ENCODE measurements around the gene ZNF14. TPM values are rescaled to one million over a fixed set of nuclear protein-coding genes. Genes with fewer than 3 reads are reported as not detected.

The ZNF14 gene
- polyA plus RNA-seq, 2 of the 4 experiments (the other 2 are of a cell fraction) = 1.6 to 2.8 TPM

Small RNA genes within 50 kb of the gene (small RNA-seq; reads per million reads assigned to genes)
- gene AC011458.2 (0 reads per million in 6 experiments), gene AC011477.5 (0 reads per million in 6 experiments)

Other genes starting within 250 kb of the ZNF14 start
- 1.8 and 2.1 TPM in 2 replicates for gene TSSK6, start 217.6 kb downstream of the ZNF14 start, polyA plus RNA-seq (2011; rRNA removed)
- 0.89 to 1.4 TPM (median 1.1 TPM) in 3 replicates for gene TSSK6, start 217.6 kb downstream of the ZNF14 start, polyA plus RNA-seq (2017; fragmentation: RNase III; extraction: RNeasy Plus Mini Kit Qiagen cat#74134 plus additional on column Dnase treatment)
- 147 and 197 TPM in 2 replicates for gene NDUFA13, start 216.9 kb downstream of the ZNF14 start, polyA plus RNA-seq (2011; rRNA removed)
- 246 to 271 TPM (median 253 TPM) in 3 replicates for gene NDUFA13, start 216.9 kb downstream of the ZNF14 start, polyA plus RNA-seq (2017; fragmentation: RNase III; extraction: RNeasy Plus Mini Kit Qiagen cat#74134 plus additional on column Dnase treatment)
- 2.3 and 3.2 TPM in 2 replicates for gene YJEFN3, start 204.2 kb downstream of the ZNF14 start, polyA plus RNA-seq (2011; rRNA removed)
- 7.2 to 8.4 TPM (median 7.5 TPM) in 3 replicates for gene YJEFN3, start 204.2 kb downstream of the ZNF14 start, polyA plus RNA-seq (2017; fragmentation: RNase III; extraction: RNeasy Plus Mini Kit Qiagen cat#74134 plus additional on column Dnase treatment)
- gene CILP2, start 194.8 kb downstream of the ZNF14 start, polyA plus RNA-seq (2011; rRNA removed) = 0.15 and 0.17 TPM in 2 replicates
- gene CILP2, start 194.8 kb downstream of the ZNF14 start, polyA plus RNA-seq (2017; fragmentation: RNase III; extraction: RNeasy Plus Mini Kit Qiagen cat#74134 plus additional on column Dnase treatment) = 0.15 to 0.17 TPM (median 0.17 TPM) in 3 replicates
- gene PBX4, start 114.4 kb downstream of the ZNF14 start, polyA plus RNA-seq (2011; rRNA removed) = 0.41 and 0.70 TPM in 2 replicates
- gene PBX4, start 114.4 kb downstream of the ZNF14 start, polyA plus RNA-seq (2017; fragmentation: RNase III; extraction: RNeasy Plus Mini Kit Qiagen cat#74134 plus additional on column Dnase treatment) = 0.90 to 1.6 TPM (median 1.4 TPM) in 3 replicates
- gene LPAR2, start 104.9 kb downstream of the ZNF14 start, polyA plus RNA-seq (2011; rRNA removed) = 1.5 and 2.2 TPM in 2 replicates
- 3.8 to 5.2 TPM (median 4.4 TPM) in 3 replicates for gene LPAR2, start 104.9 kb downstream of the ZNF14 start, polyA plus RNA-seq (2017; fragmentation: RNase III; extraction: RNeasy Plus Mini Kit Qiagen cat#74134 plus additional on column Dnase treatment)
- 1.4 and 1.5 TPM in 2 replicates for gene GMIP, start 89.5 kb downstream of the ZNF14 start, polyA plus RNA-seq (2011; rRNA removed)
- 4.1 to 5.1 TPM (median 4.3 TPM) in 3 replicates for gene GMIP, start 89.5 kb downstream of the ZNF14 start, polyA plus RNA-seq (2017; fragmentation: RNase III; extraction: RNeasy Plus Mini Kit Qiagen cat#74134 plus additional on column Dnase treatment)
- gene ATP13A1, start 69.4 kb downstream of the ZNF14 start, polyA plus RNA-seq (2011; rRNA removed) = 10.8 and 13.7 TPM in 2 replicates
- 24.6 to 30.1 TPM (median 29.9 TPM) in 3 replicates for gene ATP13A1, start 69.4 kb downstream of the ZNF14 start, polyA plus RNA-seq (2017; fragmentation: RNase III; extraction: RNeasy Plus Mini Kit Qiagen cat#74134 plus additional on column Dnase treatment)
- 5.8 and 7.4 TPM in 2 replicates for gene ZNF101, start 64.3 kb downstream of the ZNF14 start, polyA plus RNA-seq (2011; rRNA removed)
- gene ZNF101, start 64.3 kb downstream of the ZNF14 start, polyA plus RNA-seq (2017; fragmentation: RNase III; extraction: RNeasy Plus Mini Kit Qiagen cat#74134 plus additional on column Dnase treatment) = 4.1 to 5.2 TPM (median 4.9 TPM) in 3 replicates
- 0.37 and 0.53 TPM in 2 replicates for gene ZNF506, start 88.6 kb upstream of the ZNF14 start, polyA plus RNA-seq (2011; rRNA removed)
- 0.10 to 0.33 TPM (median 0.32 TPM) in 3 replicates for gene ZNF506, start 88.6 kb upstream of the ZNF14 start, polyA plus RNA-seq (2017; fragmentation: RNase III; extraction: RNeasy Plus Mini Kit Qiagen cat#74134 plus additional on column Dnase treatment)
- not detected in 2 replicates for gene ZNF253, start 132.8 kb upstream of the ZNF14 start, polyA plus RNA-seq (2011; rRNA removed)
- not detected in 3 replicates for gene ZNF253, start 132.8 kb upstream of the ZNF14 start, polyA plus RNA-seq (2017; fragmentation: RNase III; extraction: RNeasy Plus Mini Kit Qiagen cat#74134 plus additional on column Dnase treatment)
- gene ZNF93, start 167.8 kb upstream of the ZNF14 start, polyA plus RNA-seq (2011; rRNA removed) = not detected in 2 replicates
- not detected in 3 replicates for gene ZNF93, start 167.8 kb upstream of the ZNF14 start, polyA plus RNA-seq (2017; fragmentation: RNase III; extraction: RNeasy Plus Mini Kit Qiagen cat#74134 plus additional on column Dnase treatment)